ENCODE measurements around the gene BCL3.
A peak's percentile ranks its signal among the peaks of the same experiment; 100 is the strongest.

Gene BCL3

GRCh38 chr19:44746946-44747738 lies 1.4 kb upstream of the BCL3 start:
- DNase-seq (ENCODE audit: extremely low read depth, low read depth) = no peak
- TF ChIP-seq CTCF (IDR thresholded peaks at IDR 0.05; ENCODE audit: low read depth, low read length, missing control alignments) = no peak
- peak overlapping the region; percentile 44 for H3K4me3 ChIP-seq (replicated peaks; ENCODE audit: low read depth, low read length)

GRCh38 chr19:44747739-44748425 lies 626 bp upstream of the BCL3 start:
- peak overlapping the region; percentile 44 for H3K4me3 ChIP-seq (replicated peaks; ENCODE audit: low read depth, low read length)
- DNase-seq (ENCODE audit: extremely low read depth, low read depth) = no peak

GRCh38 chr19:44749292-44749691 lies 784 bp downstream of the BCL3 start:
- TF ChIP-seq CTCF (IDR thresholded peaks at IDR 0.05; ENCODE audit: low read depth, low read length, missing control alignments) = no peak
- H3K4me3 ChIP-seq (replicated peaks; ENCODE audit: low read depth, low read length) = peak overlapping the region; percentile 57
- DNase-seq (ENCODE audit: extremely low read depth, low read depth) = no peak

More at GRCh38 chr19:44747739-44748425, 626 bp upstream of the BCL3 start:
- no peak for TF ChIP-seq CTCF (IDR thresholded peaks at IDR 0.05; ENCODE audit: low read depth, low read length, missing control alignments)

- TF ChIP-seq CTCF (IDR thresholded peaks at IDR 0.05; ENCODE audit: low read depth, low read length, missing control alignments) = no peak
- DNase-seq (ENCODE audit: extremely low read depth, low read depth) = no peak
- H3K4me3 ChIP-seq (replicated peaks; ENCODE audit: low read depth, low read length) = peak overlapping the region; percentile 57
Observed at GRCh38 chr19:44749994-44750393, 1.5 kb downstream of the BCL3 start.

- no peak for DNase-seq (ENCODE audit: extremely low read depth, low read depth)
- H3K4me3 ChIP-seq (replicated peaks; ENCODE audit: low read depth, low read length) = no peak overlapping the region
- TF ChIP-seq CTCF (IDR thresholded peaks at IDR 0.05; ENCODE audit: low read depth, low read length, missing control alignments) = no peak
Observed at GRCh38 chr19:44752123-44752815, 3.8 kb downstream of the BCL3 start.

- TF ChIP-seq CTCF (IDR thresholded peaks at IDR 0.05; ENCODE audit: low read depth, low read length, missing control alignments) = no peak
- DNase-seq (ENCODE audit: extremely low read depth, low read depth) = no peak
- peak overlapping the region; percentile 33 for H3K4me3 ChIP-seq (replicated peaks; ENCODE audit: low read depth, low read length)
Observed at GRCh38 chr19:44752816-44753625, 4.5 kb downstream of the BCL3 start.

Data from HFF-Myc (cell line).